ENCODE measurements around the gene GALNTL6.
"Not testable (repeated sequence)": the region's sequence is repeated elsewhere in the genome, so short reads cannot be mapped to it uniquely, and the experiment has no call there.

Gene GALNTL6

GRCh38 chr4:172876394-172876793, 1063.2 kb downstream of the GALNTL6 start:
- TF ChIP-seq, protein P1, sequence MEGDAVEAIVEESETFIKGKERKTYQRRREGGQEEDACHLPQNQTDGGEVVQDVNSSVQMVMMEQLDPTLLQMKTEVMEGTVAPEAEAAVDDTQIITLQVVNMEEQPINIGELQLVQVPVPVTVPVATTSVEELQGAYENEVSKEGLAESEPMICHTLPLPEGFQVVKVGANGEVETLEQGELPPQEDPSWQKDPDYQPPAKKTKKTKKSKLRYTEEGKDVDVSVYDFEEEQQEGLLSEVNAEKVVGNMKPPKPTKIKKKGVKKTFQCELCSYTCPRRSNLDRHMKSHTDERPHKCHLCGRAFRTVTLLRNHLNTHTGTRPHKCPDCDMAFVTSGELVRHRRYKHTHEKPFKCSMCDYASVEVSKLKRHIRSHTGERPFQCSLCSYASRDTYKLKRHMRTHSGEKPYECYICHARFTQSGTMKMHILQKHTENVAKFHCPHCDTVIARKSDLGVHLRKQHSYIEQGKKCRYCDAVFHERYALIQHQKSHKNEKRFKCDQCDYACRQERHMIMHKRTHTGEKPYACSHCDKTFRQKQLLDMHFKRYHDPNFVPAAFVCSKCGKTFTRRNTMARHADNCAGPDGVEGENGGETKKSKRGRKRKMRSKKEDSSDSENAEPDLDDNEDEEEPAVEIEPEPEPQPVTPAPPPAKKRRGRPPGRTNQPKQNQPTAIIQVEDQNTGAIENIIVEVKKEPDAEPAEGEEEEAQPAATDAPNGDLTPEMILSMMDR (IDR thresholded peaks at IDR 0.05; ENCODE audit: insufficient read depth, missing control alignments) = no peak
- DNase-seq (ENCODE audit: insufficient read length, low spot score) = no peak
- no peak for FAIRE-seq

- TF ChIP-seq, protein P1 (IDR thresholded peaks at IDR 0.05; ENCODE audit: insufficient read depth, missing control alignments) = no peak
- DNase-seq (ENCODE audit: insufficient read length, low spot score) (no peak), FAIRE-seq (no peak)
These were observed 1068.4 kb downstream of the GALNTL6 start for GRCh38 chr4:172881645-172882044.

- not testable (repeated sequence) for FAIRE-seq; DNase-seq (ENCODE audit: insufficient read length, low spot score)
These were observed 1074.2 kb downstream of the GALNTL6 start for GRCh38 chr4:172887358-172887757.

- no peak for FAIRE-seq
These were observed 1074.8 kb downstream of the GALNTL6 start for GRCh38 chr4:172887959-172888358.

DNA sequence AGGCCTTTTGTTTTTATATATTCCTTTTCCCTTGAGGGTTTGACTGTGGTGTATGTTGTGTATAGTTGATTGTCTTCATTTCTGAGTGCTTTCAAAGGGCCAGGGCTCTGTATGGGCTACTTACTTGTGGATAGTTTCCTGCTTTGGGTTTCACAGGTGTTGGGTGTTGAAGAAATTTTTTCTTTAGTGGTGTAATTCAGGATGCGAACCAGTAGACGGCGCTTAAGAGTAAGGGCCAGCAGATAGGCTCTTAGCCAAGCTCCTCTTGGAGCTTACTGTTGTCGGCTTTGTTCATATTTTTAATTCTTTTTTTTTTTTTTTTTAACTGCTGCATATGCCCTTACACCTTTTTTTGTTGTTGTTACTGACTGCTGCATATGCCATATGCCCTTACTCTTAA, 1079.1 kb downstream of the GALNTL6 start:
- TF ChIP-seq, protein P1 (IDR thresholded peaks at IDR 0.05; ENCODE audit: insufficient read depth, missing control alignments) = peak; percentile 27
- FAIRE-seq (no peak), DNase-seq (ENCODE audit: insufficient read length, low spot score) (no peak)

More at GRCh38 chr4:172887959-172888358, 1074.8 kb downstream of the GALNTL6 start:
- TF ChIP-seq, protein P1 (IDR thresholded peaks at IDR 0.05; ENCODE audit: insufficient read depth, missing control alignments) = no peak
- no peak for DNase-seq (ENCODE audit: insufficient read length, low spot score)

DNA sequence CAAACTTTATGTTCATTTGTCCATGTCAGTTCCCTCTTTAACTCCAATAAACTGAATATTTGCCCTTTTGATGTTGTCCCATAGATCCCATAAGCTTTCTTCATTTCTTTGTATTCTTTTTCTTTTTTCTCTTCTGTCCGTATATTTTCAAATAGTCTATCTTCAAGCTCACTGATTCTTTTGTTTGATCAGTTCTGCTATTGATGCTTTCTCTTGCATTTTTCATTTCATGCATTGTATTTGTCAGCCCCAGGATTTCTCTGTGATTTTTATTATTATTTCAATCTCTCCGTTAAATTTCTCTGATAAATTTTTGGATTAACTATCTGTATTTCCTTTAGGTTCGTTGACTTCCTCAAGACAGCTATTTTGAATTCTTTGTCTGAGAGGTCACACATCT, 1082.5 kb downstream of the GALNTL6 start:
- FAIRE-seq = no peak
- no peak for DNase-seq (ENCODE audit: insufficient read length, low spot score)
- TF ChIP-seq, protein P1 (IDR thresholded peaks at IDR 0.05; ENCODE audit: insufficient read depth, missing control alignments) = no peak

DNA sequence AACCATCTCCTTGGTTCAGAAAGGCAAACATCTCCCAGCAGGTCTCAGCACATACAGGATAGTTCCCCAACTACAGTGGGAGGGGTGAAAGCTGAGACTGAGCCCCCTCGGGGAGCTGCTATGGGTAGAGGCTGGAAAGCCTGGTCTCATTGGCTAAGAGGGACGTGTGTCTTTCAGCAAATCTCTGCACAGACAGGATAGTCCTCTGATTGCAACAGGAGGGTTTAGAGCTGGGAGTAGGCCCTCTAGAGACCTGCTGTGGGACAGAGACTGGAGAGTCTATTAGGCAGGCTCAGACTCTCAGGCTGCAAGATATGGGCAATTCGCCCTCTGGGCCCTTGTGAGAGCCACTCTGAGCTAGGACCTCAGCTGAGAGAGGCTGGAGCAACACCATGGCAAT, 1083.8 kb downstream of the GALNTL6 start:
- FAIRE-seq (no peak), DNase-seq (ENCODE audit: insufficient read length, low spot score) (no peak)
- TF ChIP-seq, protein P1 (IDR thresholded peaks at IDR 0.05; ENCODE audit: insufficient read depth, missing control alignments) = no peak

GRCh38 chr4:172898715-172899114, 1085.5 kb downstream of the GALNTL6 start:
- TF ChIP-seq, protein P1 (IDR thresholded peaks at IDR 0.05; ENCODE audit: insufficient read depth, missing control alignments) = no peak
- FAIRE-seq (no peak), DNase-seq (ENCODE audit: insufficient read length, low spot score) (no peak)

Data from D721Med (cell line).